H1 (cell line): ENCODE data around the gene NKAIN1.

Source experiments
- ATF3 ChIP-seq: IDR thresholded peaks from 2 replicates; pipeline ENCODE4 v1.6.1; 2011; ENCODE audit warnings: low read depth, mild to moderate bottlenecking, low read length; ENCODE audit not compliant: insufficient read depth
- CTBP2 ChIP-seq: IDR thresholded peaks from 2 replicates; pipeline ENCODE4 v1.7.0; 2011; ENCODE audit warnings: borderline replicate concordance, mild to moderate bottlenecking, moderate library complexity, mixed read lengths, low read length; ENCODE audit not compliant: insufficient read depth, insufficient read length
- CTCF ChIP-seq, 3 experiments: IDR thresholded peaks; 1 replicate in 2 of 3; 2 replicates in 1 of 3; pipeline versions ENCODE4 v1.5.1 to v1.6.1; 2011; ENCODE audit warnings: low read length in 3 of 3, mild to moderate bottlenecking in 3 of 3, inconsistent platforms in 2 of 3, low read depth in 1 of 3, moderate library complexity in 1 of 3; ENCODE audit not compliant: insufficient read depth in 1 of 3; ENCODE audit errors: control extremely low read depth in 1 of 3
- FOSL1 ChIP-seq: IDR thresholded peaks from 2 replicates; pipeline ENCODE4 v1.6.1; 2011; ENCODE audit warnings: mild to moderate bottlenecking, low read depth, low read length, moderate library complexity; ENCODE audit not compliant: insufficient read depth
- JUND ChIP-seq: IDR thresholded peaks from 2 replicates; pipeline ENCODE4 v1.6.1; 2011; ENCODE audit warnings: mild to moderate bottlenecking, improper control_type of control experiment, low read length
- KDM1A ChIP-seq: fragments of 200-600, 300-600 bp; sonication (generic); IDR thresholded peaks from 2 replicates; pipeline ENCODE4 v1.7.1; 2016; ENCODE audit warnings: mild to moderate bottlenecking, low read length, borderline replicate concordance
- MAFK ChIP-seq: IDR thresholded peaks from 2 replicates; pipeline ENCODE4 v1.6.1; 2012; ENCODE audit warnings: low read depth, mild to moderate bottlenecking, improper control_type of control experiment, low read length
- POLR2A ChIP-seq, 2 experiments: IDR thresholded peaks; 1 replicate in 1 of 2; 2 replicates in 1 of 2; pipeline ENCODE4 v1.6.1; 2011; ENCODE audit warnings: low read depth in 2 of 2, low read length in 2 of 2, mild to moderate bottlenecking in 2 of 2; ENCODE audit errors: control extremely low read depth in 1 of 2
- POLR2AphosphoS5 ChIP-seq: IDR thresholded peaks from 2 replicates; pipeline ENCODE4 v1.6.1; 2011; ENCODE audit warnings: low read depth, low read length
- SUZ12 ChIP-seq: fragments of 200-600 bp; sonication (generic); IDR thresholded peaks from 2 replicates; pipeline ENCODE4 v1.6.1; 2012; ENCODE audit warnings: mild to moderate bottlenecking, inconsistent platforms, low read length, moderate library complexity, mixed read lengths
- TCF12 ChIP-seq: IDR thresholded peaks from 2 replicates; pipeline ENCODE4 v1.6.1; 2011; ENCODE audit warnings: low read depth, mild to moderate bottlenecking, low read length
- ZNF274 ChIP-seq: IDR thresholded peaks from 2 replicates; pipeline ENCODE4 v1.7.0; 2012; ENCODE audit warnings: low read length, borderline replicate concordance; ENCODE audit errors: extremely low read depth

- TF ChIP-seq JUND (no peak), POLR2A (IDR thresholded peaks at IDR 0.05; ENCODE audit: control extremely low read depth in 1 of 2, low read depth in 2 of 2, low read length in 2 of 2) (peak in 1 of 2 experiments; percentile 63; a peak in 1 of 3 replicates), CTCF (IDR thresholded peaks at IDR 0.05; ENCODE audit: control extremely low read depth in 1 of 3, insufficient read depth in 1 of 3, low read depth in 1 of 3, low read length in 3 of 3) (no peak), MAFK (no peak), KDM1A (peak; percentile 93; the same call in 1 of the 2 replicates), SUZ12 (no peak), POLR2AphosphoS5 (peak; percentile 54; the same call in 1 of the 2 replicates), ATF3 (no peak), TCF12 (no peak), CTBP2 (no peak), ZNF274 (no peak), FOSL1 (no peak)
Measured at GRCh38 chr1:31239653-31240241, at the start of gene NKAIN1.
